Fibroblast of skin of right biceps (primary cell): ENCODE data around the gene ZFYVE19.

Experiments used
- DNase-seq: peaks from one replicate; pipeline ENCODE4 v3.0.0-alpha.2; 2013

Gene ZFYVE19

GRCh38 chr15:40807028-40807887, at the start of gene ZFYVE19, which contains the start of gene DNAJC17:
Gene ZFYVE19 (plus strand): TSS chr15:40807089. CDS start chr15:40807590, 501 bp downstream.
Gene DNAJC17 (minus strand): TSS chr15:40807473. CDS start chr15:40807446, 27 bp downstream.
- DNase-seq: peak; percentile 98

- no peak for DNase-seq
These were observed 46.9 kb upstream of the ZFYVE19 start for GRCh38 chr15:40759961-40760360.

GRCh38 chr15:40762919-40763800, 43.7 kb upstream of the ZFYVE19 start:
- DNase-seq: peak; percentile 74

- peak; percentile 57 for DNase-seq
These were observed 42.9 kb upstream of the ZFYVE19 start, which contains the start of gene GCHFR for GRCh38 chr15:40763801-40764628. Gene GCHFR (plus strand): TSS chr15:40764068. CDS start chr15:40764181, 113 bp downstream.

GRCh38 chr15:40764629-40765103, 42.2 kb upstream of the ZFYVE19 start:
- DNase-seq: no peak

- peak; percentile 49 for DNase-seq
These were observed 40.6 kb upstream of the ZFYVE19 start for GRCh38 chr15:40766194-40766815.

- no peak for DNase-seq
These were observed 39.7 kb upstream of the ZFYVE19 start for GRCh38 chr15:40766906-40767837.

- no peak for DNase-seq
These were observed 38.9 kb upstream of the ZFYVE19 start for GRCh38 chr15:40767838-40768500.

- no peak for DNase-seq
These were observed 38.2 kb upstream of the ZFYVE19 start for GRCh38 chr15:40768521-40769273.

GRCh38 chr15:40769274-40770146, 37.4 kb upstream of the ZFYVE19 start, which contains the start of gene C15orf62:
Gene C15orf62 (plus strand): TSS chr15:40769980. CDS start chr15:40770496, 516 bp downstream.
- peak; percentile 34 for DNase-seq

- DNase-seq: no peak
These were observed 36.7 kb upstream of the ZFYVE19 start for GRCh38 chr15:40770147-40770721.

- no peak for DNase-seq
These were observed 35.6 kb upstream of the ZFYVE19 start for GRCh38 chr15:40771242-40771641.

- no peak for DNase-seq
These were observed 34.9 kb upstream of the ZFYVE19 start for GRCh38 chr15:40772014-40772413.

- DNase-seq: no peak
These were observed 33.4 kb upstream of the ZFYVE19 start for GRCh38 chr15:40773496-40773895.

- no peak for DNase-seq
These were observed 33.0 kb upstream of the ZFYVE19 start for GRCh38 chr15:40773902-40774301.

- no peak for DNase-seq
These were observed 31.9 kb upstream of the ZFYVE19 start for GRCh38 chr15:40775007-40775406.

- DNase-seq: no peak
These were observed 31.0 kb upstream of the ZFYVE19 start for GRCh38 chr15:40775740-40776536.
